ENCODE data around the gene CELSR1. TPM values are rescaled to one million over a fixed set of nuclear protein-coding genes. Genes with fewer than 3 reads are reported as not detected.

Gene CELSR1
- total and polyA plus RNA-seq, 2 of the 13 experiments (the other 11 are each of a cell fraction or from before 2014, with no cell fraction given): 0.78 to 1.8 TPM

GRCh38 chr22:46563381-46564083 is 26.1 kb upstream of the CELSR1 start (continued):
- TF ChIP-seq ZBTB33 (CRISPR knock-in tag; IDR thresholded peaks at IDR 0.05): peak; percentile 68; the same call in 1 of the 2 replicates
- TF ChIP-seq IRF9 (CRISPR knock-in tag; IDR thresholded peaks at IDR 0.05; ENCODE audit: borderline replicate concordance): peak; percentile 86; the same call in 1 of the 2 replicates
- TF ChIP-seq PHF8 (CRISPR knock-in tag; IDR thresholded peaks at IDR 0.05): peak; percentile 34; the same call in 1 of the 2 replicates
- TF ChIP-seq ZNF44 (CRISPR knock-in tag; IDR thresholded peaks at IDR 0.05): 0 out of 2 replicates have a peak, but pooled peaks have one; percentile 82
- peak; percentile 50; the same call in 1 of the 2 replicates for TF ChIP-seq BCL3 (CRISPR knock-in tag; IDR thresholded peaks at IDR 0.05)
- peak; percentile 19; the same call in 1 of the 2 replicates for TF ChIP-seq ZNF331 (CRISPR knock-in tag; IDR thresholded peaks at IDR 0.05)
- TF ChIP-seq ZNF276 (CRISPR knock-in tag; IDR thresholded peaks at IDR 0.05; ENCODE audit: low read depth): 0 out of 2 replicates have a peak, but pooled peaks have one; percentile 18
- TF ChIP-seq ZBTB7A (CRISPR knock-in tag; IDR thresholded peaks at IDR 0.05): no peak
- peak; percentile 45; the same call in 1 of the 2 replicates for TF ChIP-seq ZNF275 (CRISPR knock-in tag; IDR thresholded peaks at IDR 0.05; ENCODE audit: borderline replicate concordance)
- TF ChIP-seq ERF (CRISPR knock-in tag; IDR thresholded peaks at IDR 0.05): peak; percentile 45; the same call in 1 of the 2 replicates
- no peak for TF ChIP-seq ZNF382 (CRISPR knock-in tag; IDR thresholded peaks at IDR 0.05; ENCODE audit: borderline replicate concordance)
- TF ChIP-seq REL (CRISPR knock-in tag; conservative IDR thresholded peaks at IDR 0.05): no peak
- TF ChIP-seq ZNF383 (CRISPR knock-in tag; IDR thresholded peaks at IDR 0.05; ENCODE audit: borderline replicate concordance): no peak
- TF ChIP-seq HOXD1 (CRISPR knock-in tag; IDR thresholded peaks at IDR 0.05): no peak
- peak; percentile 86 for TF ChIP-seq MYC (CRISPR knock-in tag; IDR thresholded peaks at IDR 0.05; ENCODE audit: borderline replicate concordance)
- TF ChIP-seq MIER3 (CRISPR knock-in tag; IDR thresholded peaks at IDR 0.05; ENCODE audit: borderline replicate concordance): peak; percentile 17; the same call in 1 of the 2 replicates
- no peak for TF ChIP-seq NR1H2 (CRISPR knock-in tag; IDR thresholded peaks at IDR 0.05; ENCODE audit: borderline replicate concordance, low read depth)
- no peak for TF ChIP-seq ZNF513 (CRISPR knock-in tag; conservative IDR thresholded peaks at IDR 0.05)
- no peak for TF ChIP-seq FLYWCH1 (CRISPR knock-in tag; IDR thresholded peaks at IDR 0.05)
- peak; percentile 86 for TF ChIP-seq STAG1 (CRISPR knock-in tag; IDR thresholded peaks at IDR 0.05)
